ENCODE measurements around the gene CAMK1G.

DNA sequence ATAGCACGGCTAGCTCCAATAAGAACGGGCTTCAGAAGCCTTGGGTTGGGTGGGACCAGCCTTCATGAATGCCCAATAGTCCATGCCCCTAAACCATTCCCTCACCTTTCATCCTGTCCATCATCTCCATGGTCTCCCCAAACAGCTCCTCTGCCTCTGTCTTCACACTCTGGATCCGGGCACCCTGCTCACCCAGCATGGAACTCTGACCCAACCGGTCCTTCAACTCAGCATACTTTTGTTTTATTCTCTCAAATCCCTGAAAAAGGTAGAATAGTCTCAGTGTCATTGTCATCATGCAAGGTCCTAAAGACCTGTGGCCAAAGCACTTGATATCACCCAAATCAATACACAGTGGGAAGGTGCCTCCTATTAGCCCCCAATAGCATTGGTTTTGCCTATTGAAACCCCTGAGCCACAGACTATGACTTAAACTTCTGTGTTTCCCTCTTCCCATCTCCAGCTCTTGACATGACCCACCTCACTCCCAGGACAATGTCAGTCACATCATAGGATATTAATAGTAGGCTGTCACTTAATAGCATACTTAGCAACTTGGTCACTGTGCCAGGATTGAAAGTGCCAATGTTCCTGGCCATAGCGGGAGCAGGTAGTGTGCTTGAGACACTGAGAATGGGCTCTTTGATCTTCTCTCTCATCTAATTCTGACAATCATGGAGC lies 33.0 kb downstream of the CAMK1G start:
- no peak for TF ChIP-seq POLR2A (IDR thresholded peaks at IDR 0.05)
- TF ChIP-seq, protein P1, sequence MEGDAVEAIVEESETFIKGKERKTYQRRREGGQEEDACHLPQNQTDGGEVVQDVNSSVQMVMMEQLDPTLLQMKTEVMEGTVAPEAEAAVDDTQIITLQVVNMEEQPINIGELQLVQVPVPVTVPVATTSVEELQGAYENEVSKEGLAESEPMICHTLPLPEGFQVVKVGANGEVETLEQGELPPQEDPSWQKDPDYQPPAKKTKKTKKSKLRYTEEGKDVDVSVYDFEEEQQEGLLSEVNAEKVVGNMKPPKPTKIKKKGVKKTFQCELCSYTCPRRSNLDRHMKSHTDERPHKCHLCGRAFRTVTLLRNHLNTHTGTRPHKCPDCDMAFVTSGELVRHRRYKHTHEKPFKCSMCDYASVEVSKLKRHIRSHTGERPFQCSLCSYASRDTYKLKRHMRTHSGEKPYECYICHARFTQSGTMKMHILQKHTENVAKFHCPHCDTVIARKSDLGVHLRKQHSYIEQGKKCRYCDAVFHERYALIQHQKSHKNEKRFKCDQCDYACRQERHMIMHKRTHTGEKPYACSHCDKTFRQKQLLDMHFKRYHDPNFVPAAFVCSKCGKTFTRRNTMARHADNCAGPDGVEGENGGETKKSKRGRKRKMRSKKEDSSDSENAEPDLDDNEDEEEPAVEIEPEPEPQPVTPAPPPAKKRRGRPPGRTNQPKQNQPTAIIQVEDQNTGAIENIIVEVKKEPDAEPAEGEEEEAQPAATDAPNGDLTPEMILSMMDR (IDR thresholded peaks at IDR 0.05), result no peak
- no peak for TF ChIP-seq POLR2AphosphoS5 (IDR thresholded peaks at IDR 0.05)
- TF ChIP-seq EP300 (IDR thresholded peaks at IDR 0.05), result no peak
